A204.1 (cell line): ENCODE results near the gene GPX7.

ENCODE experiments used
- FAIRE-seq: peaks from 2 replicates; lab custom pipeline; 2012; peaks lifted over from hg19 to GRCh38; lab: Jason Lieb, UNC

The GPX7 gene

GRCh38 chr1:52588027-52588426, 14.1 kb upstream of the GPX7 start:
- no peak for FAIRE-seq

DNA sequence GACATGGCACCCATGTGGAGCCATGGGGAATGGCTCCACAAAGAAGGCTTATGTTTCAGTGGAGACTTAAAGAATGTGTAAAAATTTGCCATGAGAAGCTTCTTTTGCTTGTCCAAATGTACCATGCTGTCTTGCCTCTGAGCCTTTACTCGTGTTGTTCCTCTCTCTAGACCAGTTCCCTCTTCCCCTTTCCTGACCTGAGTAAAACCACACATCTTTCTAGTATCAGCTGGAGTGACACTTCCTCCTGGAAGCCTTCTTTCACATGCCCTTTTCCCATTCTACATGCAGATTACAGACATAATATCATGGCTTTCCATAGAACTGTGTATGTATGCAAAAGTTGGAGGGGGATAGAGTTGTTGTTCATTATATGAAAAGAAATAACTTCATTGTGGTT, 13.6 kb upstream of the GPX7 start:
- no peak for FAIRE-seq

GRCh38 chr1:52590266-52590665, 11.9 kb upstream of the GPX7 start:
- no peak for FAIRE-seq

DNA sequence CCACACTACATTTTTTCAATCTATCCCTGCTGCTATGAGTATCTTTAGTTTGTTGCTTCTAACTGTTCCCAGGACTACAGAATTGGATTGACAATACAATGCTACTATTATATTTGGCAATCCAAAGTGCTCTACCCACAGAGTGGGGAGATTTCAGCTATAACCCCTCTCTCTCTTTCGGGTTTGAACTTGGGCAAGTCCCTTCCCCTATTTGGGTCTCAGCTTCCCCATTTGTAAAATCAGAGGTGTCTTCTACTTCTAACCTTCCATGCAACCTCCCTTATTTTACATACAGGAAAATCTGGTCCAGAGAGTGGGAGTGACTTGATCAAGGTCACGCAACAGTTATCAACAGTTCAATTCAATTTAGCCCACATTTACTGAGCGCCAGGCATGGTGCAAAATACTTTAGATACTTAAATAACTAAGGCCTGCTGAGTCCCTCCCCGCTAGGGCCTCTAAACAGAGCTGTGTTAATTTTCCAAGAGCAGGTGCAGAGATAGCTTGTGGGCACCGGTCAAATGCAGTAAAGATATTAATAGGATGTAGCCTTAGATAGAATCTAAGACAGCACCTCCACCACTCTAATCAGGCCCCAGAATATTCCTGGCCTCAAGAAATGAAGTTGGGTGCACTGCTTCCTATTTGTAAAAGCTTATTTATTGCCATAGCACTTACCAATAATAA, 9.4 kb upstream of the GPX7 start:
- no peak for FAIRE-seq

DNA sequence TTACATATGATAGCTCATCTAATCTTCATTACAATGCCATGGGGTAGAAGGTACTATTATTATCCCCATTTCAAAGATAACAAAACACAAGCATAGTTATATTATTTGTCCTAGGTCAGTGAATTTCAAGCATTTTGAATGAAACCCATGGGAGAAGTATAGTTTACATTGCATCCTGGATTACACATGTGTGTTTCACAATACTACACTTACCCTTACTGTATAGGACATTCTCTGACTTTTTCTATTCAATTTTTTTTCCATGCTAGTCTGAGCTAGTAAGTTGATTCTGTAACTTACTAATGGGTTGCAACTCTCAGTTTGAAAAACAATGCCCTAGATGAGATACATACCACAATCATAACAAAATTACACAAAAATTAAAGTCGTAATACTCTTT, 8.7 kb upstream of the GPX7 start:
- no peak for FAIRE-seq

- FAIRE-seq = no peak
Observed at GRCh38 chr1:52595061-52595460, 7.1 kb upstream of the GPX7 start.

- FAIRE-seq = no peak
Observed at GRCh38 chr1:52597912-52598311, 4.3 kb upstream of the GPX7 start.

DNA sequence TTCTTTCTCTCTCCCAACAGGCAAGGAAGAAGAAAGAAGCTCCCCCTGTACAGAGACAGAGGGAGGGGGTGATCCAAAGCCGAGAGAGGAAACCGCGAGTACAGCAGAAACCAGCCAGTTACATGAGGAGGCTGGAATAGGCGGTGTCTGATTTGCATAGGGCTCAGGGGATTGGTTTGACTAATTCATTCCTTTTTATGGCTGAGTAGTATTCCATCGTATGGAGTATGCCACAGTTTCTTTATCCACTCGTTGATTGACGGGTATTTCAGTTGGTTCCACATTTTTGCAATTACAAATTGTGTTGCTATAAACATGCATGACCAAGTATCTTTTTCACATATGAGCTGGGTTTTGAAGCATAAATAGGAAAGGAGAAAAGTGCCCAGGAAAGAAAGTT, 3.4 kb upstream of the GPX7 start:
- FAIRE-seq = no peak

DNA sequence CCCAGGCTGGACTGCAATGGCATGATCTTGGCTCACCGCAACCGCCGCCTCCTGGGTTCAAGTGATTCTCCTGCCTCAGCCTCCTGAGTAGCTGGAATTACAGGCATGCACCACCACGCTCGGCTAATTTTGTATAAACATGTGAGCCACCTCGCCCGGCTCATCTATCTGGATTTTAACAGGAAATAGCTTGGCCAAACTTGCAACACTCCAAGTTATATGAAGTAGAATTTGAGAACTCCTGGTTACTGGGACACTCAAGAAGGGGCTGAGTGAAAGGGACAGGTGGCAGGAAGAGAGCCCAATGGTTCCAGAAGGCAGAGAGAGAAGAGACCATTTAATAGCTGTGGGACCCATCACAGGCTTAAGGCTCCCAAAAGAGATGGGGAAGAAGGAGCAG, 2.9 kb upstream of the GPX7 start:
- no peak for FAIRE-seq

GRCh38 chr1:52600533-52601179, 1.5 kb upstream of the GPX7 start:
- no peak for FAIRE-seq

DNA sequence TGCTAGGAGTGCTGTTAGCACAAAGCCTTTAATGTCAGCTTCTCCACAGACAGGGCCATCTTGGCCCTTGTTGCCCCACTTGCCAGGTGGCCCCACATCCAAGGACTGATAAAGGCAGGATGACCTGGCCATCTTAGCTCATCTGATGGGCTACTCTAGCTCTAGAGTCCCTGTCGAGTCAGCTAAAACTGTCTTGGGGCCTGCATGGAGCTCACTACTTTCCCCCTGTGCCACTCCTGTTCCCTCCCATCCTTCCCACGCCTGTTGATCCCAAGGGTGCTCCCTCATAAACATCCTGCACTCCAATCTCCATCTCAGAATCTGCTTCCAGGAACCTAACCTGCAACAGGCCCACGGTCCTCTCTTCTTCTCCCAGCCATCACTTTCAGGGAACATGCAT, 652 bp upstream of the GPX7 start:
- no peak for FAIRE-seq

DNA sequence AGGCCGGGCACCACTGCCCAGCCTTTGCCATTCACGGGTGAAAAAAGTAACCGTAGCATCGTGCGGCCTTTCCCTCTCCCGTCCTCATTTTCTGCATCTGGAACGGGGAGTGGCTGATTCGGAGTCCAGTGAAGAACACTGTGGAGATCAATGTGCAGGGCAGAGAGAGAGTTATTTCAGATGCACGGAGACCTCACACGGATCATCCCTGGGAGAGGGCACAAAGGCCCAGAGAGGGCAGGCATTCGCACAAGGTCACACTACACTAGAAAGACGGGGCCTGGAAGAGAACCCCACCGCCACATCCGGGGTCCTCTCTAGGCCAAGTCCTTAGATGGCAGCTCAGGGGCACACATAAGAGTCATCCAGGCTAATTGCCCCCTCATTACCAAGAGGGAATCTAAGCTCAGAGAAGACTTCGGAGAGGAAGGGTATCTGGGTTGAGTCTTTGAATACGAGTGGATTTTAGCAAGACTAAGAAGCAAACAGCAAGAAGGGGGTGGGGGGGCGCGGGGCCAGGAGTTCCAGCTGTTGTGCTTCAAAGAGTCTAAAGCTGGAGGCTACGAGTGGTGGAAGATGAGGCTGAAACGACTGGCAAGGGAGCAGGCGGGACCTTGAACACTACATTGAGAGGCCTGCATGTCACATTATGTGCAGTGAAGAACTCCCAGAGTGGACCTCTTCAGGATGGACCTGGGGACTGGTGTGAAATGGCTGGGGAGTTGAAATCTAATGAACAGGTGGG, 857 bp downstream of the GPX7 start:
- FAIRE-seq = no peak

- no peak for FAIRE-seq
Observed at GRCh38 chr1:52603630-52604029, 1.5 kb downstream of the GPX7 start.

- FAIRE-seq = no peak
Observed at GRCh38 chr1:52604063-52604770, 2.0 kb downstream of the GPX7 start.

DNA sequence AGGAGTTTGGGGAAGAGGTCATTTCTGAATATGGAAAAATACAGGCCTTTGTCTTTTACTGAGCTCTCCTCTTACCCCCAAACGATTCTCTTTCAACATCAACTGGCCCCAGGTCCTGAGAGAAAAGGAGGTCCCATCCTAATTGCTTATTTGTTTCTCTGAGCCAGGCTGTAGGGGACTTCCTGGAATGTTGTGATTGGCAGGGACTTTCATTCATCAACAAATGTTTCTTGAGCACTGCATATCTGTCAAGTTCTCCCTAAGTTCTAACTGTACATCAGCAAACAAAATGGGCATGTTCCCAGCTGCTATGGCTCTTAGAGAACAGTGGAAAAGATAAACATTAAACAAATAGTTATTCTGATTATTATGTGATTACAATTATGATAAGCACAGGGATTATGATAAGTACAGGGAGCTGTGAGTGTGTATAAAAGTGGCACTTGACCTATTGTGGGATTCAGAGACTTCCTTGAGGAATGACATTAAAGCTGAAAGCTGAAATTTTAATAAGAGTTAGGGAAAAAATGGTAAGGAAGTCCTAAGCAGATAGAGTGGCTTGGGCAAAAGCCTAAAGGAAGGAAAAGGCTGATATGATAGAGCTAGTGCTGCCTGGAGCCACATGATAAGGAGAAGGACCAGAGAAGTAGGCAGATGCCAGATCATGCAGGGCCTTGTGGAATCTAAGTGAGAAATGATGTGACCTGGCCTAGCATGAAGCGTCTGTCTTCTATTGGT, 11.6 kb downstream of the GPX7 start:
- no peak for FAIRE-seq

GRCh38 chr1:52614671-52615070, 12.5 kb downstream of the GPX7 start:
- no peak for FAIRE-seq

GRCh38 chr1:52615489-52616042, 13.4 kb downstream of the GPX7 start:
- no peak for FAIRE-seq

GRCh38 chr1:52621950-52622349, 19.8 kb downstream of the GPX7 start:
- FAIRE-seq = no peak

GRCh38 chr1:52623812-52624211, 21.6 kb downstream of the GPX7 start:
- FAIRE-seq = no peak

- FAIRE-seq = no peak
Observed at GRCh38 chr1:52627028-52627427, 24.9 kb downstream of the GPX7 start.

DNA sequence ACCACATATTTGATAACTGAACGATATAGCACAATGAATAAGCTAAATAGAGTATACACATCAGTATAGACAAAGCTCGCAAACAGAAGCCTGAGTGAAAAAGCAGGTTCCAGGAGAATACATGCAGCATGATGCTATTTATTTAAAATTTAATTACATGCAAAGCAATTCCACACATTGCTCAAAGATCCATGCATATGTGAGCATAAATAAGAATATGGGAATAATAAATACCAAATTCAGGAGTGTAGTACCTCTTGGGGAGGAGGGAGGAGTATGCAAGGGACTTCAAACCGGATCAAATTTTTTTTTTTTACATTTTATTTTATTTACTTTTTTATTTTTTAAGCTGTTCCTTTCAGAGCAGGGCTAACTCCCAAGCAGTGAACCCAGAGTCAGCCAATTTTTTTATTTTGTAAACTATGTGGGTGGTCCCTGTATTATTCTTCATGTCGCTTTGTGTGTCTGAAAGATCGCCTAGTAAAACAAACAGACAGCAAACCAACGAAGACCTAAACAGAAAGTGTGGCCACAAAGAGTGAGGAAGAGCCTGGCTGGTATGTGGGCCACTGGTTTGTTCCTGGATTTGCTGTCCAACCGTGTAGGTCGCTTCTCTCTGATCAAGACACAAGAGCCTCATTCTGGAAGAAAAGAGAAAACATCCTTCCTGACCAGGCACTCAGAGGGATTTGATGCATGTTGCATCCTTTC, 26.6 kb downstream of the GPX7 start:
- no peak for FAIRE-seq

GRCh38 chr1:52629325-52629643, 27.1 kb downstream of the GPX7 start:
- no peak for FAIRE-seq
